ENCODE measurements around the gene ADSL. TPM values are rescaled to one million over a fixed set of nuclear protein-coding genes. Genes with fewer than 3 reads are reported as not detected.
"Not testable (repeated sequence)": the region's sequence is repeated elsewhere in the genome, so short reads cannot be mapped to it uniquely, and the experiment has no call there.

The ADSL gene
- 158 and 217 TPM in 2 replicates for total RNA-seq

GRCh38 chr22:40346185-40347118 lies at the start of gene ADSL:
Gene ADSL, plus strand, starts transcription at chr22:40346500. Its CDS starts 59 bp downstream, at chr22:40346559.
- peak; percentile 88 for DNase-seq

- no peak for DNase-seq
Measured at GRCh38 chr22:40300316-40300715, 46.0 kb upstream of the ADSL start.

- no peak for DNase-seq
Measured at GRCh38 chr22:40300884-40301672, 45.2 kb upstream of the ADSL start.

GRCh38 chr22:40302149-40302548 lies 44.2 kb upstream of the ADSL start:
- no peak for DNase-seq

- DNase-seq: no peak
Measured at GRCh38 chr22:40305625-40306024, 40.7 kb upstream of the ADSL start.

- DNase-seq: no peak
Measured at GRCh38 chr22:40308999-40309573, 37.2 kb upstream of the ADSL start.

- DNase-seq: no peak
Measured at GRCh38 chr22:40309631-40310030, 36.7 kb upstream of the ADSL start.

GRCh38 chr22:40310081-40310767 lies 36.1 kb upstream of the ADSL start:
- no peak for DNase-seq

GRCh38 chr22:40310768-40311120 lies 35.6 kb upstream of the ADSL start:
- no peak for DNase-seq

- not testable (repeated sequence) for DNase-seq
Measured at GRCh38 chr22:40311646-40312045, 34.7 kb upstream of the ADSL start.

- DNase-seq: no peak
Measured at GRCh38 chr22:40312050-40312449, 34.2 kb upstream of the ADSL start.

- no peak for DNase-seq
Measured at GRCh38 chr22:40313007-40313406, 33.3 kb upstream of the ADSL start.

GRCh38 chr22:40314041-40314440 lies 32.3 kb upstream of the ADSL start:
- DNase-seq: no peak

- DNase-seq: no peak
Measured at GRCh38 chr22:40320687-40321086, 25.6 kb upstream of the ADSL start.

- no peak for DNase-seq
Measured at GRCh38 chr22:40322021-40322420, 24.3 kb upstream of the ADSL start.

GRCh38 chr22:40322818-40323447 lies 23.4 kb upstream of the ADSL start:
- no peak for DNase-seq

- DNase-seq: no peak
Measured at GRCh38 chr22:40323681-40324171, 22.6 kb upstream of the ADSL start.

- no peak for DNase-seq
Measured at GRCh38 chr22:40324468-40325305, 21.6 kb upstream of the ADSL start.

GRCh38 chr22:40325315-40325714 lies 21.0 kb upstream of the ADSL start:
- no peak for DNase-seq

- peak; percentile 73 for DNase-seq
Measured at GRCh38 chr22:40326905-40327735, 19.2 kb upstream of the ADSL start.
